ENCODE data around the gene G3BP2.
A peak's percentile ranks its signal among the peaks of the same experiment; 100 is the strongest.
"Not testable (repeated sequence)": the region's sequence is repeated elsewhere in the genome, so short reads cannot be mapped to it uniquely, and the experiment has no call there.

Gene G3BP2

DNA sequence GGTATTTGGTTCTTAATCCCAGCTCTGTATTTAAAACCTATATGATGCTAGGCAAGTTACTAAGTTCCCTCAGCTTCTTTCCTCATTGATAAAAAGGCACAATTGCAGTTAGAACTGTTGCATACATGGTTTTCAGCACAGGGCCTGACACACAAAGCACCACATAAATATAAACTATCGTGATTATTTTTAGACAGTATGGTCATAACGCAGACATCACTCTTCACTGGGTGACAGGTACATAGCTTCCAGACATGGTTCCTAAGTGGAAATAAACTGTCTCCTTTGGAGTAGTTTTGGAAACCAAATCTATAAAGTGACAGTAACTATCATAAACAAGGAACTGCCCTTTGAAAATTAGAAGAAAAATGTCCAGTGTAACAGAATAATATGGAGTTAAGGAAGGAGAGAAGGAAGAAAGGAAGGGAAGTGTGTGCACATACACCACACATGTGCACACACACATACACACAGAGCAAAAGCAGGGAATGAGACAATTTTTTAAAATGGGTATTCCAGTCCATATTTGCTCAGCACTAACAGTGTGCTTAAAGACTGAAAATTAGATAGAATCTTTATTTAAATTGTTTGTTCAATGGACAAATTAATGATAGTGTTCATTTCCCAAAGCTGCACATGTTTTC is 12.5 kb upstream of the G3BP2 start:
- no peak for DNase-seq (ENCODE audit: low read depth, low spot score)

DNA sequence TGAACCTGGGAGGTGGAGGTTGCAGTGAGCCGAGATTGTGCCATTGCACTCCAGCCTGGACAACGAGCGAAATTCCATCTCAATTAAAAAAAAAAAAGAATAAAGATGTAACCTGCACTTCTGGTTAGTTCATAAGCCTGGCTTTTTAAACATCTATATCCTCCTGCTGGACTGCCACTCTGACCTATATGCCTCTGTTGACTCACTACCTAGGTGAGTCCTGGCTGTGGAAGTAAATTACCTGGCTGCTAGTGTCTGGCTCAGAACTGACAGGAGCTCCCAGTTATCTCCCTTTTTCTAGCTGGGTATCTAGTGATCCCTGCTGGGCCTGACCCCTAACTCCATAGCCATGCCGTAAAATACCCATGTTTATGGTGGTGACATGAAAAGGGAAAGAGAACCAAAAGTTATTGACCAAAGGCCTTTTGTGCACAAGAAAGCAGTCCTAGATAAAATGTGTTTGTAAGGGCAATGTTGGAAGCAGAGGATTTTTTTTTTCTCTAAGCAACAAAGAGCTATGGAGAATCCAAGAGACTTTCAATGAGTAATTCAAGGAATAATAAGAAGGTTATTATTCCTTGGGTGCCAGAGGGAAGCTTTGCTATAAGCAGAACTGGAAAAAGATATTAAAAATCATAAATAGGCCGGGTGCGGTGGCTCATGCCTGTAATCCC is 10.4 kb upstream of the G3BP2 start:
- DNase-seq (ENCODE audit: low read depth, low spot score) = no peak

DNA sequence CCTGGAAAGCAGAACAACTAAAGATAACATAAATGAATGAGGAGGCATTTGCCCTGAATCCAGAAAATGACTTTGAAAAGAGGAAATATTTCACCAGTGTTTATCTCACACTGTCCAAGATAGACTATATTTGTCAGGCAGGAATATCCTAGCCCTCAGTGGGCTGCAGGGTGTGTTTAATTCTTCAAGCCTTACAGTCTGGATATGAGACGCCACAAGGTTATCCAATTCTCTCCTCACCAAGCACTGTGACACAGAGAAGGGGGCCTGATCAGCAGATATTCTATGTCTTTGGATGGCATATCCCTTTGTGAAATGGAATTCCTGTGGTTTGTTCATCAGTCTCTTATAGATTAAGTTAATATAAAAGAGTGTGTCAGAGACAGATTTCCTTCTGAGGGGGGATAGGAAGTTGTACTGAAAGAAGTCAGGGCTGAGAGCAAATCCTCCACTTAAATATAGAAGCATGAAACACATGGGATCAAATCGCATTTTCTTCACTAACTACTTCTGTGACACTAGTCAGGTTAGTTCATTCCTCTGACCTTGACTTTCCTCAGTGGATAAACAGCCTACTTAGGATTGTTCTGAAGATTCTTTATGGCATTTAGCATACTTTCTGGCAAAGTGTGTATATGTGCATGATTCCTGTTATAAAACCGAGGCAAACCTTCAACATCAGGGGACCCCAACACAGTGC is 6.8 kb upstream of the G3BP2 start:
- DNase-seq (ENCODE audit: low read depth, low spot score) = no peak

DNA sequence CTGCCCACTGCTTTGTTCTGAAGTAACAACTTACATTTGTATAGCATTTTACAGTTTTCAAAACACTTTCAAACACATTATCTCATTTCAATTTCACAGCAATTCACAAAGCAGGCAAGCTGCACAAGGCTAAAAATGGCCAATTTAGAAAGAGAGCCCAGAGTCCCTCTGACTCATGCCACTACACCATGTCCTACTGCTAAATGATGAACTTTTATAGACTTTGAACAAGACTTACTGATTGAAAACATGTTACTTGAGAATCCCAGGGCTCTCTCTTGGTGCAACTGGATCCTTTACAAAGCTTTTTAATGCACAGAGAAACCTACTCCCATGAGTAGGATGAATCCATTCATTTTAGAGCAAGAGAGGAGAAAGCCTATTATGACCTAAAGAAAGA is 5.8 kb upstream of the G3BP2 start:
- no peak for DNase-seq (ENCODE audit: low read depth, low spot score)

DNA sequence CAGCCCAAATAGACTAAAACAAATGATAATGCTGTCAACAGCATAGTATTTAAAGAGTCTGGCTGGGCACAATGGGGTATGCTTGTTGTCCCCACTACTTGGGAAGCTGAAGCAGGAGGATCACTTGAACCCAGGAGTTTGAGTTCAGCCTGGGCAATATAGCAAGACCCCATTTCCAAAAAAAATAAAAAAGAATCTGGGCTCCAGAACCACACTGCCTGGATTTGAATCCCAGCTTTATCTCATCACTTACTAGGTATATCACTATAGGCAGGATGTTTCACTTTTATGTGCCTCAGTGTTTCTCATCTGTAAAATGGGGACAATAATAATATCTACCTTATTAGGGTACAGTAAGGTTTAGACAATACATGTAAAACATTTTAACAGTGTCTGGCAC is 5.3 kb upstream of the G3BP2 start:
- no peak for DNase-seq (ENCODE audit: low read depth, low spot score)

DNA sequence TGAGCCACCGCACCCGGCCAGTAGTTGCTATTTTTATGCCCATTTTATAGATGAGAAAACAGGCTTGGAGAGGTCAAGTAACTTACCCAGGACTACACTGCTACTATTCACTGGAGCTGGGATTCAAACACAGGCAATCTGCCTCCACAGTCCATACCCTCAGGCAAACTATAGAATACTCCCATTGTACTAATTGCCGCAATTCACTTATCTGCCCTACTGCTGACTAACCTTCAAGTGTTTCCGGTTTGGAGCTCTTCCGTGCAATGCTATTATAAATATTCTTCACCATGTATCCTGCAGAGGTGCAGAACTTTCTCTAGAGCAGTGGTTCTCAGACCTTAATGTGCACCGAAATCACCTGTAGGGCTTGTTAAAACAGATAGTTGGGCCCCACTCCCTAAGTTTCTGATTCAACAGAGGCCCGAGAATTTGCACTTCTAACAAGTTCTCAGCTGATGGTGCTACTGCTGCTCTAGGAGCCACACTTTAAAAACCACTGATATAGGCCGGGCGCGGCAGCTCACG is 1.9 kb upstream of the G3BP2 start:
- DNase-seq (ENCODE audit: low read depth, low spot score) = peak; percentile 79

DNA sequence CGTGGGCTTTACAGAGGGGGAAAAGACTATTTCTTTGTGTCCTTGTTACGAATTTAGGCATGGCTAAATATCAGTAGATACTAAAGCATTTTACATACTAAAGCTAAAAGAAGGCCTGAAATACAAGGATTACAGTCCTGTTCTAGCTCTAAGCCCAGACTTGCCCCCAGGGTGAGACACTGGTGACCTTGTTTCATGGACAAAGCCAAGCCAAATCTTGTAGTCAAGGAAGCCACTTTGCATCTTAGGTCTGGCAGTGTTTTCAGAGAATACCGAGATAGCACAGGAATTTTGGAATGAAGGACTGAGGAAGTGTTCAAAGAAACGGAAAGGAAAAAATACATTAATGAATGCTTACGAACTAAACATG is 733 bp upstream of the G3BP2 start:
- peak; percentile 70 for DNase-seq (ENCODE audit: low read depth, low spot score)

DNA sequence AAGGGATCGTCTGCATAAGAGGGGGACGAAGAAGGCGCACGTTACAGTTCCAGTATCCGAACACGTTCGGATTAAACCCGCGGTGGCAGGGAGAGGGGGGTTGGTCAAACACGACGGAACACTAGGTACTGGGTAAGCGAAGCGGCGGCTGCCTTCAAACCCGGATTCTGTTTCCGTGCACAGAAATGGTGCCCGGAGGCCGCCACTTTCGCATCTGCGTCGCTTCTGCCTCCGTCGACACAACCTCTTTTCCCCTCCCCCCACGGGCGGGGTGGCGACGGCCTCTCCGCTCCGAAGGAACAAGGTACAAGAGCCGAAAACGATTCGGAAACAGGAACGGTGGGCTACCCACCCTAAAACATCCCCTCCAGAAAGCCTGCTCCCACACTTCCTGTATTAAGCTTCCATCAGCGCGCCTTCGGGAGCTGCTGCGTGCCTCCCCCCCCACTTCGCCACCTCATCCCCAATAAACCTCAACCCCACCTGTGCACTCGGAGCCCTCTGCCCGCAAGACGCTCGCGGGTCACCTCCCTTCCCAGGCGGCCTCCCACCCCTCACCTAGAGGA is 667 bp downstream of the G3BP2 start:
- peak; percentile 75 for DNase-seq (ENCODE audit: low read depth, low spot score)

DNA sequence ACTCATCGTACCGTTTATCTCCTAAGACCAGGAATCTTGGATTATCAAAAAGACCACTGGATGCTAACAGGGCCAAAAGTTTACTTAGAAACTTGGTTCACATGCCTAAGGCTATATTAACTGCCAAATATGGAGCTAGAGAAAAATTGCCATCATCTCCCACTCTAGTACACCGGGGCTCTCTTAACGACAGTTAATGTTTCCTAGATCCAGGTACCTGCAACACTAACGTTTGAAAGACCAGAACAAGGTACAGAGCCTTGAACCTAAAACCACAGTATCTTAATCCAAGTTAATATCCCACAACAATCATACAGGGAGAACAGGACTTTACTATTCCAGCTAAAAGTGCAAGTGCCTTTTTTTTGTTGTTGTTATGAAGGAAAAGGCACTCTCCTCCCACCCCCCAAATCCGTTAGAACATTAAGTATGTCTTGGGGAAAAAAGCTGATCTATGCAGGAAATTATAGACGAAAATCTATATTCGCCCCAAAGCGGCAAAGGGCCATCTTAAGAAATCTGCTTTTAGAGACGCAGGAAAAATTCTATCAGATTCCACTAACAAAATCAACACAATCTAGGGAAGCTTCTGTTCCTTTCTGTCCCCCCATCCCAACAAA is 1.3 kb downstream of the G3BP2 start:
- DNase-seq (ENCODE audit: low read depth, low spot score) = no peak

DNA sequence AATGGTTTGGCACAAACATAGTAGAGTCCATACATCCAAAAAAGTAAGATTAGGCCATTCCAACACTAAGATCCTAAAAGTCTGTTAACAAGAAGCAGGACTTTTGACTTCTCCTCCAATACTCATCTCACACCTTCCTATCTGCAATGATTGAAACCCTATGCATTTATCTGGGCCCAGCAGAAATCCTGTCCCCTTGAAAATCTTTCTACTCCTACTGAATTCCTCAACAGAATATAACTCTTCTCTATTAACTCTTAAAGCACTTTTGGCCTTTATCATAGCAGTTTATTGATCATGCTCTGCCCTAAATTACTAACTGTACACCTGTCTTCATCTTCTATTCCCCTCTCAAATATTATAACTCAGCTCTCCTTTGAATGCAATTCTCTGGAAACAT is 4.6 kb downstream of the G3BP2 start:
- DNase-seq (ENCODE audit: low read depth, low spot score) = no peak

DNA sequence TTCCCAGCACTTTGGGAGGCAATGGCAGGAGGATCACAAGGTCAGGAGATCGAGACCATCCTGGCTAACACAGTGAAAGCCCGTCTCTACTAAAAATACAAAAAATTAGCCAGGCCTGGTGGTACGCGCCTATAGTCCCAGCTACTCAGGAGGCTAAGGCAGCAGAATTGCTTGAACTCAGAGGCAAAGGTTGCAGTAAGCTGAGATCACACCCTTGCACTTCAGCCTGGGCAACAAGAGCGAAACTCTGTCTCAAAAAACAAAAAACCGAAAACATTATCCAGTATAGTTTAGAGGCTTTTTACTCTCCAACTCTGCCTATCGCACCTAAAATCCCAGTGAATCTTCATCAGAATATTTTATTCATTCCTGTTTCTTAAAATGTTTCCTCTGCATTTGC is 5.6 kb downstream of the G3BP2 start:
- not testable (repeated sequence) for DNase-seq (ENCODE audit: low read depth, low spot score)

DNA sequence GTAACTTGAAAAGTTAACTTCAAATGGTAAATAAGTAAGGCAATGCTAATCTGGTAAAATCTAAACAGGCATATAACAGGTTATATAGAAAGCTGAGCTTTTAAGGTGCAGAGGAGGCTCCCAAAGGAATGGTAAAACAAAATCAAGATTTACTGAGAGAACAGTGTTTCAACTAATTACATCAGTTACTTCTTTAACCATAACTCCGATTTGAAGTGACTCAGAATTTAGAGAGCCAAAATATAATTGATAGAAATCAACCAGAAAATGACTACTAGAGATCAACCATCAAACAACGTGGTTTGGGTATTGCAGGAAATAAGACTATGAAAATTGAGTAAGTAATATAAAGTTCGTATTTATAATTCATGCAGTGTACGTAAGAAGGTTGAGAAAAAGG is 6.9 kb downstream of the G3BP2 start:
- DNase-seq (ENCODE audit: low read depth, low spot score) = no peak

DNA sequence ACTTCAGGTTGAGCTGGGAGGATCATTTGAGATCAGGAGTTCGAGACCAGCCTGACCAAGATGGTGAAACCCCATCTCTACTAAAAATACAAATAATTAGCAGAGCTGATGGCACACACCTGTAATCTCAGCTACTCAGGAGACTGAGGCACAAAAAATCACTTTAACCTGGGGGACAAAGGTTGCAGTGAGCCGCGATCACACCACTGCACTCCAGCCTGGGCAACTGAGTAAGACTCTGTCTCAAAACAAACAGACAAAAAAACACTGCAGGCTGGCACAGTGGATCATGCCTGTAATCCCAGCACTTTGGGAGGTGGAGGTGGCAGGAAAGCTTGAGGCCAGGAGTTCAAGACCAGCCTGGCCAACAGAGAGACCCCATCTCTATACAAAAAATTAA is 8.6 kb downstream of the G3BP2 start:
- not testable (repeated sequence) for DNase-seq (ENCODE audit: low read depth, low spot score)

DNA sequence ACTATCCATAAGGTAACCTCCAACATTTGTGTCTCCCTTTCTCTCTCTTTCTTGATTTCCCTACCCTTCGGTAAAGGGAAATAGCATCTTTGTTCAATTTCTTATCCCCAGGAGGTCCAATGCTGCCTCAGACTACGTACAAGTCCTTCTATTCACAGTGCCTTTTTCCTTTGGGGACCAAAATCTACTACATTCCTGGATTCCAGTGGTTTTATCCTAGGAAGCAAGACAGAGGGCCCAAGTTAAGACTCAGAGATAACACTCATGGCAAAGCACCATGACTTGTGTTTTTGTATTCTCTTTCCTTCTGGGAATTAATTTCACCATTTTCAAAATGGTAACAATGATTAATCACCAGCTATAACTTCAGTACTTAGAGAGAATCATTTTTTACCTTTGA is 10.6 kb downstream of the G3BP2 start:
- DNase-seq (ENCODE audit: low read depth, low spot score) = no peak

DNA sequence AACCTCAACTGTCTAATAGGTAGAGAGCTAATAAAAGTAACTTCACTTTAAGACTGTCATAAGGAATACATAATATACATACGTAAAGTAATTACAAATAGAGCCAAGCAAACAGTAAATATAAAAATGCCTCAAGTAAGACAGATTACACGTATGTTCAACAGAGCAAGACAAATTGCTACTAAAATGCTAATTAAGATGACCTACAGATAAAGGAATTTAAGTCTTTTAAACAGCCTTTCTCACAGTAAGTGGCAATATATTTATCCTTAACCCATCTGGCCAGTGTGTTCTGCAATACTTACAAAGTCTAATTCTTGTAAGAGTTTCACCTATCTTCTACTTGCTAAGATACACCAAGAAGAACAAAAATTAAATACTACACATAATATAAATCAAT is 12.7 kb downstream of the G3BP2 start:
- DNase-seq (ENCODE audit: low read depth, low spot score) = no peak

DNA sequence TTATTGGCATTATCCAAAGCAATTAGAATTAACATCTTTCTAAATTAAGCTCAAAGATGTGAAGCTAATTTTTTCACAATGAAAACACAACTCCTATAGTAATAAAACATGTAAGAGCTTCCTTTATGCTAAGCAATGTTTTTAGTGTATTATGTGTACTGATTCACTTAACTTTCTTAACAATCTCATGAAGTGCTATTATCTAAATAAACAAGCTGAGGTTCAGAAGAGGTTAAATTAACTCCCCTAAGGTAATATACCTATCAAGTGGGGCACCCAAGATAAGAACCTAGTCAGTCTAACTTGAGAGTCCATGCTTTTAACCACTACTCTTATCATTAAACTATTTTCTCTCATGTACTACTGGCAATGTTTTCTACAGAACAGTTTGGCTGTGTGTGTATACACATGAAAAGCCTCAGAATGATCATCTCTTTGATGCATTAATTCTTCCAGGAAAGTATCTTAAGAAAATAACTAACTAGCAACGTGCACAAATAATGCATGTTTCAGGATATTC is 13.6 kb downstream of the G3BP2 start:
- DNase-seq (ENCODE audit: low read depth, low spot score) = no peak

DNA sequence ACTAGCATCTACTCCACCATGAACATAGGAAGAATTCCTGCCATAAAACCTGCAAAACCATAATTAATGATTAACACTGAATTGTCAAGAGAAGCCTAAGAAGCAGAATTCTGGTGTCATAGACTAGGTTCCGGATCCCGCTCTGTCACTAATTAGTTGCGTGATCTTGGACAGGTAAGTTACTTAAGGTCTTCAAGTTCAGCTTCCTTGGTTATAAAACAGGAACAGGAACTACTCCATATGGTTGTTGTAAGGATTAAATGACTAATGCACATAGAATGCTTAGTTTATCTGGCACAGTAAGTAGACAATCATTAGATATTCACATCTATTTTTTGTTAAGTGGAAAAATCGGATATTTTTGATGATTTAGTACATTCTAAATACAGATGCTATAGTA is 14.3 kb downstream of the G3BP2 start:
- DNase-seq (ENCODE audit: low read depth, low spot score) = no peak

DNA sequence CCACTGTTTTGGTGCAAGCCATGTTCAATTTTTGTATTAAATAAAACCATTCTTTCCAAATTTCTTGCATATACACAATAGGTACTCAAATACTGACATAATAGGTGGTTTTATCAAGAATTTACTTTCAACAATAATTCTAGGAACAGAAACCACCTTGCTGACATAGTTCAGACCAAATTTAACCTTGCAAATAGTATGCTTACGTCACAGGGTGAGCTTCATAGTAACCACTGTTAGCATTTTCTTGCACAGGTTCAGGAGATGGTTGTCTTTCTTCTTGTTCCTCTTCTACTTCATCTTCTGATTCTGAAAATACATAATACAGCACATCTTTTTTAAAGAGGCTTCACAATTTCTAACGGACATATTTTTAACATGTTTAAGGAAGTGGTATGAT is 17.6 kb downstream of the G3BP2 start:
- no peak for DNase-seq (ENCODE audit: low read depth, low spot score)

DNA sequence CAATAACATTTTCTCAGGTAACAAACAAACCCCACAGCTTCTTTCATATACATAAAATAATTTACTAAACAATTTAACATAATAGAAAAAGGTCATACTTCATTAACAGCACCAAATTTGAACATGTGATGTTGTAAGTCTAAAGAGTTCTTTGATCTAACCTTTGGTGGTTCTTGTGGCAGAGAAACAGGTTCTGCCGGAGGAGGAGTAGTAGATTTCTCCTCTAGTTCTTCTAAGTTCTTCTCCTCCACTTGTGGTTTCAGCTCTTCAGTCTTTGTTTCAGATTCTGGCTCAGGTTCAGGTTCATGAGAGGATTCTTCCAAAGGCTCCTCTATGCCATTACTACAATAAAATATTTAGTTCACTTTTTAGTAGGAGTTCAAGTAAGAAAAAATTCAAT is 18.3 kb downstream of the G3BP2 start:
- no peak for DNase-seq (ENCODE audit: low read depth, low spot score)

DNA sequence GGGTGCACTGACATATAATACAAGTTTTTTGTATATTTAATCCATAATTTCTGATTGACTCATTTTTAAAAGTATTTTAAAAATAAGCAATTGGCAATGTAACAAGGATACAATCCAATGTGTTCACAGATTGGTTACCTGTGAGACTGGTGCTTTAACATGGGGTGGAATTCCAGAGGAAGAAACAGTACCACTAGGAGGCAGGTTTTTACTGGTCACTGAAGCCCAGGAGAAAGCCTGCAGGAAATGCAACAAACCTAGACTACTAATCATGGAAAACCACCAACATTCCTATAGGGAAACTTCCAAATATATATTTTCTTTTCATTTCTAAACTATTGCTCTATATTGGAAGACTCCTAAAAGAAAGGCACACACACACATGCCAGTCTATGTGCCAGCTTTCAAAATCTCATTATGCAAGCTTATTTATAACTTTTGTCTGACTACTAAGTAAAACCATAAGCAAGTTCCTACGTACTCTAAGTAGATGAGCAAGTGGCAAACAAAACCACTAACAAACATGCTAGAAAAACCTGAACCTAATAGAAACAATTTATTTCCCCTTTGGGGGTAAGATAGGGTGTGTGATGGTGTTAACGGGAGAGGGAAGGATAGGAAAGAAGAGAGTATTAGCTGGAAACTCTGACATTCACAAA is 19.2 kb downstream of the G3BP2 start:
- DNase-seq (ENCODE audit: low read depth, low spot score) = peak; percentile 60

DNA sequence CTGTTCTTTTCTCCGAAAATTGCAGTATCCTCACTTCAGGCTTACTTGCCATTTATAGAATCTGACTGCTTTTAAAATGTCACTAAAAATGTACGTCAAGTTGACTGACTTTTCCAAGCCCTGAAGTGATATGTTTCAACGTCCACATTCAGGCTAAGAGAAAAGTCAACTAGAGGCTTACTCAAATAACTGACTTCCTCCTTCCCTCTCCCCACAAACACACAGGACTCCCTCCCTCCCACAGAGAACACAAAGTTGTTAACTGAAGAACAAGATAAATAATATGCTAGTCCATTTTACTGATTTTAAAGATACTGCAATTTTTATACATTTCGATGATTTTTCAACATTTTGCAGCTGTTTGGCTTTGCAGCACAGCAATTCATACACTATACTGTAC is 29.1 kb downstream of the G3BP2 start:
- DNase-seq (ENCODE audit: low read depth, low spot score) = no peak

Measured in ELF-1 (cell line).